Right lobe of liver (tissue), 6 donors: Measurements from ENCODE around the gene CRIP1. TPM values are rescaled to one million over a fixed set of nuclear protein-coding genes. Genes with fewer than 3 reads are reported as not detected.
A peak's percentile ranks its signal among the peaks of the same experiment; 100 is the strongest.

ENCODE experiments used
- ATAC-seq, 4 donors: fragments of 200-7000 bp; cut with Tn5 transposase; one replicate each; pipeline ENCODE4 v1.9.1; 2020; ENCODE audit warnings: mild to moderate bottlenecking in 4 of 4, moderate library complexity in 4 of 4
- DNase-seq, 3 donors: peaks; one replicate each; pipeline ENCODE4 v3.0.0-alpha.2; 2020
- H3K27ac ChIP-seq, 3 donors: fragments of 200-600 bp; one replicate each; pipeline ENCODE4 v1.8.0; 2022
- H3K27me3 ChIP-seq, 2 donors: fragments of 200-600 bp; one replicate each; pipeline ENCODE4 v1.8.0; 2022
- H3K36me3 ChIP-seq, 4 donors: fragments of 200-600 bp; sonication (generic) in 1 of 4; one replicate each; pipeline versions ENCODE4 v1.5.1 to v1.8.0; 2017 to 2022; ENCODE audit warnings: control low read depth in 1 of 4
- H3K4me1 ChIP-seq, 4 donors: fragments of 200-600 bp; sonication (generic) in 1 of 4; one replicate each; pipeline versions ENCODE4 v1.5.1 to v1.8.0; 2017 to 2022; ENCODE audit warnings: control low read depth in 1 of 4
- H3K4me3 ChIP-seq, 3 donors: fragments of 200-600 bp; one replicate each; pipeline ENCODE4 v1.8.0; 2022
- H3K9me3 ChIP-seq, 4 donors: fragments of 200-600 bp; sonication (generic) in 1 of 4; one replicate each; pipeline versions ENCODE4 v1.5.1 to v1.8.0; 2017 to 2022; ENCODE audit warnings: control low read depth in 1 of 4
- CTCF ChIP-seq, 4 donors: fragments of 200-600 bp in 3 of 4; fragments of 450-650 bp in 1 of 4; IDR thresholded peaks; one replicate each; pipeline versions ENCODE4 v1.5.1 to v1.8.0; 2016 to 2022; ENCODE audit warnings: antibody characterized with exemption in 4 of 4, mild to moderate bottlenecking in 2 of 4
- POLR2A ChIP-seq: fragments of 450-650 bp; IDR thresholded peaks from one replicate; pipeline ENCODE4 v1.6.1; 2017; ENCODE audit warnings: antibody characterized with exemption, mild to moderate bottlenecking
- WGBS: methylation state at CpG from one replicate; pipeline ENCODE4 v1.1.6; 2018; ENCODE audit warnings: low coverage, low lambda C conversion rate; ENCODE audit not compliant: insufficient coverage; ENCODE audit errors: missing lambda C conversion rate; 5-methylcytosine and 5-hydroxymethylcytosine counted together
- intact Hi-C, 2 donors: fragments of 100-400 bp; cut with DNase I; formaldehyde crosslinking; loops; one replicate each; pipeline versions ENCODE4 v1.11.2 to v1.14.1; 2022
- total RNA-seq, 6 experiments: library from RNA; depleted of rRNA in 2 of 6; stranded (reverse); fragments of >200 nt in 2 of 6; fragmentation: NEBNext Ultra II Directional in 3 of 6; extraction: Animal tissue kit (Norgen Biotek cat#: 25700) in 3 of 6; gene quantifications; one replicate each; pipeline versions ENCODE4 v1.1.0 to v1.2.4, GENCODE V29; 2016 to 2023
- donor health status: DM: no; HTN: yes; CAD: no.
- donor health status: DM: no; HTN: no; CAD: no.
- donor health status: DM: no; HTN: no; CAD: no.
- donor health status: DM: no; HTN: yes; CAD: no.
- donor health status: DM: no; HTN: yes; CAD: no.

The CRIP1 gene
- total RNA-seq, 6 experiments from 2014 or later, result 0.79 to 5.4 (median 2.7) TPM

DNA sequence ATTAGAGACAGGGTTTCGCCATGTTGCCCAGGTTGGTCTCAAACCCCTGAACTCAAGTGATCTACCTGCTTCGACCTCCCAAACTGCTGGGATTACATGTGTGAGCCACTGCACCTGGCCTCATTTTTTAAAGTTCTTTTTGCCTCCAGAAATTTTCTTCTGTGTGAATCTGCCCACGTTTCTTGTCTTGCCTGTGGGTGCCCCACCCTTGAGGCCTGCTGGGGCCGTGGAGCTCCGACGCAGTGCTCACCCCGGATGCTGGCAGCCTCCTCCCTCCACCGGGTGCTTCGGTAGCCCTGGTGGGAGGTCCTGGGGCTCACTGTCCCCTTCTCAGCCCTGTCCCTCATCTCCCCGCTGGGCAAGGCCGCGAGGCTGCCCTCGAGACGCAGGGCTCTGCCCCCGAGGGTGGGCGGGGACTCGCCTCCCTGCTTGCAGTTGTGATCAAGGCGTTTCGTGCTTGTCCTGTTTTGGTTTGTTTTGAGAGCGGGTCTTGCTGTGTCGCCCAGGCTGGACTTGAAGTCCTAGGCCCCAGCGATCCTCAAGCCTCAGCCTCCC lies 31.5 kb upstream of the CRIP1 start:
- H3K4me1 ChIP-seq, result no peaks in the 10 kb centered on the region
- H3K27me3 ChIP-seq, result no peaks in the 10 kb centered on the region
- no peaks in the 10 kb centered on the region for H3K9me3 ChIP-seq
- peaks cover 0 to 12% (median 2%) of the 10 kb centered on the region in 4 donors for H3K36me3 ChIP-seq
- intact Hi-C loops, result no loop called here
- DNase-seq, result no peak
- 78% methylated on average over 8 of the region's 22 CpGs for WGBS
- ATAC-seq, result no peak
- TF ChIP-seq CTCF (IDR thresholded peaks at IDR 0.05), result no peak
- no peak for TF ChIP-seq POLR2A
- no peak overlapping the region for H3K27ac ChIP-seq
- no peak overlapping the region for H3K4me3 ChIP-seq

DNA sequence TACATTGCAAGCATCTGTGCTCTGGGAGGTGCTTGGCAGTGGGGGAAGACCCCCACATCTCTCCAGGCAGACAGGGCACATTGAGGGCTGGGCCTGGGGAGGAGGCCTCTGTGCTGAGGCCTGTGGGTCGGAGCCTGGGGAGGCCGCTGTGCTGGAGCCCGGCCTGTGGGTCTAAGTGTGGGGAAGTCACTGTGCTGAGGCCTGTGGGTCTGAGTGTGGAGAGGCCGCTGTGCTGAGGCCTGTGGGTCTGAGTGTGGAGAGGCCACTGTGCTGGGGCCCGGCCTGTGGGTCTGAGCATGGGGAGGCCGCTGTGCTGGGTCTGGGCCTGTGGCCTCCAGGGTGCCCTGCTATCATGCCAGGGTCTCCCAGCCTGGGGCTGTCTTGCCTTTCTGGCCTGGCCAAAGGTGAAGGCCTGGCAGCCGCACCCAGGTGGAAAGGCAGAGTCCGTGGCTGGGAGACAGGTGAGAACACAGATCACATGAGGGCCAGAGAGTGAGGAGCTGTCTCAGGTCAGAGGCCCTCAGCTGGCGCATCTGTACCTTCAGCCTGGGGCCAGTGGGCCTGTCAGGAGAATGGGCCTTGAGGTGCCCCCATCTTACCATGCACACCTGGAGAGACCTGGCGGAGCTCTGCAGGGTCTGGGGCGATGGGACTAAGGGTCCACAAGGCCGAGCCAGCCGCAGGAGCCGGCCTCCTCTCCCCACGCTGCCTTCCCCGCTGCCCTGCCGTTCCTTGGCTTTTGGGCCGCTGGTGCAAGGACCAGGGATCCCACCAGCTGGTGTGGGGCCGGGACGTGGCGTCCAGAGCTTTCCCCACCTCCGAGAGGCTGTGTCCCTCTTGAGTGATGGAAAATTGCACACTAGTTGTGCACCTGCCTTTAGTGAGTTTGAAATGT lies 30.7 kb upstream of the CRIP1 start:
- 0% methylated on average over 1 of the region's 22 CpGs for WGBS
- no peak for TF ChIP-seq CTCF (IDR thresholded peaks at IDR 0.05)
- TF ChIP-seq POLR2A, result no peak
- ATAC-seq (peak in 1 of 4 donors; percentile 4), DNase-seq (no peak)
- H3K36me3 ChIP-seq, result peaks cover 0 to 11% (median 4%) of the 10 kb centered on the region in 4 donors
- no peak overlapping the region for H3K4me3 ChIP-seq
- H3K27me3 ChIP-seq, result no peaks in the 10 kb centered on the region
- no peaks in the 10 kb centered on the region for H3K9me3 ChIP-seq
- intact Hi-C loops, result no loop called here
- H3K27ac ChIP-seq, result no peak overlapping the region
- H3K4me1 ChIP-seq, result no peaks in the 10 kb centered on the region

DNA sequence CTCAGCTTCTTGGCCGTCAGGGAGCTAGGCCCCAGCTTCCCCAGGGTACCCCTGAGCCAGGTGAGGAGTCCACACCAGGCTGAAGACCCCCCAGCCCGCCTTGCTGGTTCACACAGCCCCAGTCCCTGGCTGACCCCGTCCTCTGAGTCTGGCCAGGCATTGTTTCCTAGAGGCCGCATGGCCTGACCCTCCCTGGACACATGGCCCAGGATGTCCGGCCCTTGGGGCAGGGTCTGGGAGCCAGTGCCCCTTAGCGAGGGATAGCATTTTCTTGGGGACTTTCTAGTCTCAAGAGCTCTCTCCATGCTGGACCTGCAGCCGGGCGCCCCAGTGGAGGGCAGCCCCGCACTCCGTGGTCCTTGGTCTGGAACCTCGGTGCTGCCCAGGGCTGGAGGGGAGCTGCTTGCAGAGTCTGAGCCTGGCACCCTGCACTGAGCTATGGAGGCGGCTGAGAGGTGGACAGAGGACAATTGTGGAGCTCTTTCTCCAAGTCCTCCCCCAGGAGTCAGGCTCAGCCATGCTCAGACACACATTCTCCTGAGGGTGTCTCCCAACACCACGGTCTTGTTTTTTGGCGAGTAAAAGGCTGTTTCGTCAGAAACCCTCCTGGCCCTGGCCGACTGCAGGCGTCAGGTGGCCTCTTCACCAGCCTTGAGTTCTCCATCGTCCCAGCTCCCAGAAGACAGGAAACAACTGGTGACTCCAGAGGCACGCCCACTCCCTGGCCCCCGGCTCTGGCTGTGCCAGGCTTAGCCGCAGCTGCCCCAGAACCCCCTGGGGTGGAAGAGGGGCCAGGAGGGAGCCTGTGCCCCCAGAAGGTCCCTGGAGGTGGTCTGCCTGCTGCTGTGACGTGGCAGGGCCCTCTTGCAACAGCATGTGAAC lies 29.7 kb upstream of the CRIP1 start:
- no peaks in the 10 kb centered on the region for H3K9me3 ChIP-seq
- peak in 1 of 4 donors; percentile 49 for ATAC-seq
- WGBS, result 8% methylated on average over 2 of the region's 22 CpGs
- no peak for TF ChIP-seq POLR2A
- TF ChIP-seq CTCF (IDR thresholded peaks at IDR 0.05), result no peak
- intact Hi-C loops, result no loop called here
- no peaks in the 10 kb centered on the region for H3K4me1 ChIP-seq
- no peak overlapping the region for H3K4me3 ChIP-seq
- no peak overlapping the region for H3K27ac ChIP-seq
- DNase-seq, result no peak
- no peaks in the 10 kb centered on the region for H3K27me3 ChIP-seq
- peaks cover 0 to 12% (median 4%) of the 10 kb centered on the region in 4 donors for H3K36me3 ChIP-seq

GRCh38 chr14:105458010-105458409 lies 28.7 kb upstream of the CRIP1 start:
- ATAC-seq, result no peak
- Histone ChIP-seq H3K4me1 (no peaks in the 10 kb centered on the region), H3K36me3 (peaks cover 0 to 12% (median 2%) of the 10 kb centered on the region in 4 donors)

More at GRCh38 chr14:105458010-105458409, 28.7 kb upstream of the CRIP1 start:
- H3K27me3 ChIP-seq, result no peaks in the 10 kb centered on the region
- intact Hi-C loops, result no loop called here
- no CpG with 5 or more reads among the region's 18 CpGs for WGBS
- H3K27ac ChIP-seq, result no peak overlapping the region
- no peak overlapping the region for H3K4me3 ChIP-seq
- no peaks in the 10 kb centered on the region for H3K9me3 ChIP-seq
- no peak for TF ChIP-seq POLR2A
- no peak for TF ChIP-seq CTCF (IDR thresholded peaks at IDR 0.05)
- no peak for DNase-seq
